Psoas muscle (tissue), 8 donors: ENCODE results near the gene PLCZ1. TPM values are rescaled to one million over a fixed set of nuclear protein-coding genes. Genes with fewer than 3 reads are reported as not detected.

Source experiments
- ATAC-seq, 4 donors: fragments of 200-7000 bp; cut with Tn5 transposase; one replicate each; pipeline ENCODE4 v1.9.1; 2020; ENCODE audit warnings: moderate library complexity in 3 of 4, mild to moderate bottlenecking in 2 of 4
- DNase-seq, 2 donors: peaks; one replicate each; pipeline ENCODE4 v3.0.0-alpha.2; 2020
- H3K27ac ChIP-seq: fragments of 200-600 bp; one replicate; pipeline ENCODE4 v1.8.0; 2022
- H3K27me3 ChIP-seq, 3 donors: fragments of 200-600 bp in 1 of 3; one replicate each; pipeline versions ENCODE4 v1.6.1 to v1.8.0; 2013 to 2022; ENCODE audit warnings: low read length in 2 of 3, mild to moderate bottlenecking in 2 of 3, moderate library complexity in 1 of 3; ENCODE audit not compliant: insufficient read depth in 3 of 3
- H3K36me3 ChIP-seq, 2 donors: fragments of 200-600 bp in 1 of 2; one replicate each; pipeline versions ENCODE4 v1.6.1 to v1.8.0; 2013 to 2022; ENCODE audit warnings: low read depth in 1 of 2, mild to moderate bottlenecking in 1 of 2, moderate library complexity in 1 of 2; ENCODE audit not compliant: insufficient read depth in 1 of 2
- H3K4me1 ChIP-seq: fragments of 200-600 bp; one replicate; pipeline ENCODE4 v1.8.0; 2022
- H3K4me3 ChIP-seq: fragments of 200-600 bp; one replicate; pipeline ENCODE4 v1.8.0; 2022; ENCODE audit warnings: mild to moderate bottlenecking
- H3K9me3 ChIP-seq: fragments of 200-600 bp; one replicate; pipeline ENCODE4 v1.8.0; 2022
- CTCF ChIP-seq: fragments of 200-600 bp; IDR thresholded peaks from one replicate; pipeline ENCODE4 v1.8.0; 2022; ENCODE audit warnings: antibody characterized with exemption
- WGBS, 3 donors: extraction: QIAGEN DNeasy Blood & Tissue Kit; methylation state at CpG; one replicate each; pipeline versions ENCODE4 v1.1.6 to v1.1.7; 2013; 5-methylcytosine and 5-hydroxymethylcytosine counted together
- intact Hi-C, 2 donors: fragments of 100-400 bp; cut with DNase I; formaldehyde crosslinking; loops; one replicate each; pipeline versions ENCODE4 v1.11.0 to v1.14.2; 2022
- polyA plus RNA-seq, 3 donors: library from polyadenylated mRNA; stranded (reverse); fragments of 200-250 nt; gene quantifications; one replicate each; pipeline ENCODE4 v1.2.3, GENCODE V29; 2013
- total RNA-seq, 4 donors: library from RNA; stranded (reverse); fragmentation: NEBNext Ultra II Directional in 2 of 4; extraction: Animal tissue kit (Norgen Biotek cat#: 25700) in 2 of 4; gene quantifications; one replicate each; pipeline versions ENCODE4 v1.2.1 to v1.2.4, GENCODE V29; 2021 to 2023
- donor health status: healthy with polysubstance abuse.
- donor health status: DM: no; HTN: no; CAD: no; lungs with moderate emphysema.
- donor health status: Bipolar disorder and iron deficiency.
- donor health status: healthy.
- donor health status: DM: yes; HTN: yes; CAD: no.
- donor health status: DM: no; HTN: no; CAD: no.
- donor health status: DM: no; HTN: no; CAD: no.
- donor health status: DM: yes; HTN: yes; CAD: no.

The PLCZ1 gene
- total and polyA plus RNA-seq, 7 donors, result not detected

DNA sequence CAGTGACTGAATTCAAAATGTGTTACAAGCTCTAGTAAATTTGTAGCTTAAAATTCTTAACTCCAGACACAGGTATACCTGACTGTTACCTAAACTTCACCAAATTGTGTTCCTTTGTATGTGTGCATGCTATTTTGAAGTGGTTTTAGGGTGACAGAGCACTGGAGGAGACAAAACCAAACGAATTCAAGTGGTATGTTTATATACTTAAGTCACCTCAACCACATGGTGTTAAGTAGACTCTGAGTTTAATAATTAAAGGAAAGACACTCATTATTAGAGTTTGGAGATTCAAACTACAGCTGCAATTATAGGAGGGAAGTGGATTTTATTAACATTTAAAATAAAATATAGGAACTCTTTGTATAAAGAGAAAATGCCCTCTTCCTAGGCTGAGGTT, 84.3 kb downstream of the PLCZ1 start:
- intact Hi-C loops, result no loop called here
- WGBS, 3 donors, result 30 to 43% (median 30%) methylated on average over 1 of the region's 1 CpG
- Histone ChIP-seq H3K4me1 (no peaks in the 10 kb centered on the region), H3K4me3 (no peak overlapping the region), H3K27ac (no peak overlapping the region), H3K36me3 (no peaks in the 10 kb centered on the region), H3K27me3 (no peaks in the 10 kb centered on the region), H3K9me3 (no peaks in the 10 kb centered on the region)
- no peak for TF ChIP-seq CTCF
- DNase-seq, result no peak
- no peak for ATAC-seq

- TF ChIP-seq CTCF, result no peak
- H3K4me3 ChIP-seq, result no peak overlapping the region
- DNase-seq, result no peak
Observed at GRCh38 chr12:18652596-18652995, 85.2 kb downstream of the PLCZ1 start.

GRCh38 chr12:18651525-18651924, 86.3 kb downstream of the PLCZ1 start:
- no peaks in the 10 kb centered on the region for H3K27me3 ChIP-seq
- no peak overlapping the region for H3K4me3 ChIP-seq
- TF ChIP-seq CTCF, result no peak
- H3K4me1 ChIP-seq, result no peaks in the 10 kb centered on the region
- no peaks in the 10 kb centered on the region for H3K36me3 ChIP-seq
- no peaks in the 10 kb centered on the region for H3K9me3 ChIP-seq
- 89 to 94% (median 90%) methylated on average over 2 of the region's 2 CpGs for WGBS, 3 donors
- no peak overlapping the region for H3K27ac ChIP-seq
- ATAC-seq (no peak), DNase-seq (no peak)
- intact Hi-C loops, result no loop called here

More at GRCh38 chr12:18652596-18652995, 85.2 kb downstream of the PLCZ1 start:
- Histone ChIP-seq H3K4me1 (no peaks in the 10 kb centered on the region), H3K9me3 (no peaks in the 10 kb centered on the region), H3K27ac (no peak overlapping the region), H3K36me3 (no peaks in the 10 kb centered on the region), H3K27me3 (no peaks in the 10 kb centered on the region)
- ATAC-seq, result no peak
- intact Hi-C loops, result no loop called here

GRCh38 chr12:18646286-18646890, 91.4 kb downstream of the PLCZ1 start:
- H3K36me3 ChIP-seq, result no peaks in the 10 kb centered on the region
- H3K4me3 ChIP-seq, result no peak overlapping the region
- no peak overlapping the region for H3K27ac ChIP-seq
- no peaks in the 10 kb centered on the region for H3K4me1 ChIP-seq
- H3K27me3 ChIP-seq, result no peaks in the 10 kb centered on the region
- ATAC-seq (no peak), DNase-seq (no peak)
- 82 to 94% (median 91%) methylated on average over 6 of the region's 6 CpGs for WGBS, 3 donors
- no peaks in the 10 kb centered on the region for H3K9me3 ChIP-seq
- intact Hi-C loops, result no loop called here
- no peak for TF ChIP-seq CTCF

DNA sequence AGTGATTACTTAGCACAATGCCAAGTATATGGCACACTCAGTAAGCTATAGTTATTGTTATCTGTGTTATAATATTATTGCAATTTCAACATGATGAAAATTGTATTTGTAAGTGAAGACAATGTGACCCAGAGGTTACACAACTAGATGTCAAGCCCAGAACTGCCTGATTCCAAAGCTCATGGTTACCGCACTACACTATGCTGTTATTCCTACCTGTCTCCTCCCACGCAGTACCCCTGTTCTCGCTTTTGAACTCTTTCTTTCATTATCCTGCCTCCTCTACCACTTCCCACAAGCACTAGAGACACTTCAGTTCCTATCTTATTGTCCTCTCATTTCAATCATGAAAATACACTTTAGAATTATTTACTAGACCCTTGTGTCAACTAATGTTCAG, 93.2 kb downstream of the PLCZ1 start:
- intact Hi-C loops, result no loop called here
- no peaks in the 10 kb centered on the region for H3K36me3 ChIP-seq
- ATAC-seq, result no peak

More for the DNA sequence above, 93.2 kb downstream of the PLCZ1 start:
- no peaks in the 10 kb centered on the region for H3K27me3 ChIP-seq
- no peak overlapping the region for H3K4me3 ChIP-seq
- TF ChIP-seq CTCF, result no peak
- DNase-seq, result no peak
- WGBS, 3 donors, result 92 to 96% (median 93%) methylated on average over 3 of the region's 3 CpGs
- no peak overlapping the region for H3K27ac ChIP-seq
- H3K9me3 ChIP-seq, result no peaks in the 10 kb centered on the region
- no peaks in the 10 kb centered on the region for H3K4me1 ChIP-seq
